MV-4-11 (cell line): ENCODE data around the gene CPNE7.
"Not testable (repeated sequence)": the region's sequence is repeated elsewhere in the genome, so short reads cannot be mapped to it uniquely, and the experiment has no call there.

Experiments
- DNase-seq: peaks from one replicate; lab custom pipeline; 2025; lab: John Stamatoyannopoulos, UW

CPNE7 gene

DNA sequence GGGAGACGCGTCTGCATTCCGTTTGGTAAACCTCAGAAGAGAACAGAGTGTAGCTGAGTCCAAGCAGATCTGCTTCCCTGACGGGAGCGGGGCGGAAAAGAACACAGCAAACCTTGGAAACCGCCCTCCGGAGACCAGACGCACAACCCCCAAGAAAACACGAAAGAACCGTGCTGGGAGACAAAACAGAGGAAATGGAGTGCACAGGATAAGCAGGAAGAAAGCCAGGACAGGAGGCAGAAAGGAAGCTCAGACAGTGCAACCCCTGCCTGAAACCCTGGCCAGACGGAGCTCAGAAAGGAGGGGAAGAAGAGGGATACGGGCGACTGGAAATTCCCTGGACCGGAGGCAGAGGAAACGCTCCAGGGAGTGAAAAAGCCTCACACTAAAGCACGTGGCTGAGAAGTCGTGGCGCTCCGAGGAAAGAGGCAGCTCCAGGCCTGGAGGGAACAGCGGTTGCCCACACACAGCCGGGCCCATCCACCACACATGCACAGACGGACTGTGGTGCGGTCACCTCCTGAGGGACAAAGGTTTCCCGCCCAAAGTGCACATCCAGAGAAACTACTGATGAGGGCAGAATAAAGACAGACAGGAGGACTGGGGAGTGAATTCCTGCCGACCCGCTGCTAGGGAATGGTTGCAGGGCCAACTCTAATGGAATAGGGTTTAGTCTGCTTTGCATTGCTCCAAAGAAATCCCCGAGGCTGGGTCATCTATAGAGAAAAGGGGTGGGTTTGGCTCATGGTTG, 48.1 kb downstream of the CPNE7 start:
- DNase-seq = no peak

DNA sequence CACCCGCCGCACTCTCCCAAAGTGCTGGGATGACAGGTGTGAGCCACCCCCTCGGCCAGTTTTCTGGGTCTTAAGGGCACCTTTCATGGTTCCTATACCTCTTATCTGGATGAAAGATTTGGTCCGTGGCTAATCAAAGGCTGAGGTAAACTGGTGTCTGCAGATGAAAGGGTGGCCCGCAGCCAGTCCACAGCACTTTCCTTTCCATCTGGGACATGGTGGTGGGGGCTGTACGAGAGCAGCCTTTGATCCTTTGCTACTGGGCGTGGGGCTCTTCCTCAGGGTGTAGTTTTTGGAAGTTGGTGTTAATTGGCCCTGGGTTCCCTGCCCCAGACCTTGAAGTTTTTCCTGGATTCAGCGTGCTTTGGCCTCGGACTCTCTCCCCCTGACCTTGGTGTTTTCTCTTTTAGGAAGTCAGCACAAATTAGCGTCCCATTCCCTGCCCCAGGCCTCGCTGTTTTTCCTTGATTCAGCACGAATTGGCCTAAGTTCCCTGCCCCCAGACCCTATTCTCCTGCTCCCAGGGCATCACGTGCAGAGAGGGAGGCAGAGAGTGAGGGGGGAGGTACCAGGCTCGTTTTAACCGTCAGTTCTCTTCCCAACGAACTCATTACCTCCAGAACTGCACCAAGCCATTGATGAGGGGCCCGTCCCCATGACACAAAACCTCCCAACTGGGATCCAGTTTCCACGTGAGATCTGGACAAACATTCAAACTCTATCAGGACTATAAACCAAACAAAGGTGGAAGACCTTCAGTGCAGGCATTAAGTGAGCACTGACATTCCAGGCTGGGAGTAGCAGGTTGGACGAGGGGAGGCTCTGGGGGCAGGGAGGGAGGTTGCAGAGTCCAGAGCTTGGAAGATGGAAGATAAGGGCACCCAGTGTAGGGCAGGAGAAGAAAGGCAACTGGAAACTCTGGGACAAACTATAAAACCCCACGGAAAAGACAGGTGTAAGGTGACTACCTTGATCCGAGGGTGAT, 49.5 kb downstream of the CPNE7 start:
- no peak for DNase-seq

DNA sequence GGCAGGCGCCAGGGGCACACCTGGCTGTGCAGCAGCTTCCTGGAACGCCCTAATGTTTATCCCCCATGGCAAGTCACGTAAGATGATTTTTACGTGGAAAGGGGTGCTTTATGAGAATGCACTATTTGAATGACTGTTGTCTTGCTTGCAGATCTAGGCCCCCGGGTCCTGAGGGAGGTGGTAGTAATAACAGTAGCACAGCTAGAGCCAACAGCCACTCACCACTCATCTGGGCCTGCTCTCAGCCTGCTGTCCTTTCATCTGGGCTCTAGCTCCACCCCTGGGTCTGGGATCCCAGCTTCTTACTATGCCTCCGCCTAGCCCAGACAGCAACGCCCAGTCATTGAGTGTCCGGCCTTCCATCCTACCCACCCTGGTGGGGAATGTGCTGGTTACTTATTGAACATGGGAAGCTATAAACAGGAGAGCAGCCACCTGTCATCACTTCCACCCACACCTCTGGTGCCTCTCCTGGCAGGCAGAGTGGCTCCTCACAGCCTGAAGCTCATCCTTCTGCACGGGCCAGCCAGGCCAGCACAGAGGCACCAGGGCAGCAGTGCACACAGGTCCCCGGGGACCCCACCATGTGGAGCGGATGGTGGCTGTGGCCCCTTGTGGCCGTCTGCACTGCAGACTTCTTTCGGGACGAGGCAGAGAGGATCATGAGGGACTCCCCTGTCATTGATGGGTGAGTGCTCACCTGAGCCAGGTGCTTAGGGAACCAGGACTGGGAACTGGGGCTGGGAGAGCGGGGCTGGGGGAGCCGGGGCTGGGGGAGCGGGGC, 54.5 kb downstream of the CPNE7 start:
- no peak for DNase-seq

DNA sequence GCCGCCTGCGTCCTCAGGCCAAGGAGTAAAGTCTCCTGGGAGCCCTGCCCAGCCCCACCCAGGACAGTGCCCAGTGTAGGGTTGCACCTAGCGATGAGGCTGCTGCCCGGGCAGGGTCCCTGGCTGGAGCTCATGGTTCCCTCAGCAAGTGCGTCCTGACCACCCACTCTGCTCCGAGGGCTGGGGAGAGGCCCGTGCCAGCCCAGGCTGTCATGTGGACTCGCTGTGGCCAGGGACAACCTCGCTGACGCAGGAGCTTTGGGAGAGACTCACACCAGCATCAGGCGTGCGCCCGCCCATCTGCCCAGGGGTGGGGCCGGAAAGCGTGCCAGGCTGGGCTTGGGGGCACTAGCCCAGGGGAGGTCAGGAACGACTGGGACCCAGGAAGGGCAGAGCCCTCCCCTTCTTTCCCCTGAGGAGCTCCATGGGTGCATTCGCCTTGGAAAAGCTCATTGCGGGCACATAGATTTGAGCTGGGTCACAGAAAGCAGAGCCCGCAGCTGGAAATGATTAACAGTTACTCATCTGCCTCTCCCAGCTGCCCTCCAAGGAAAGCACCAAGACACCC, 57.6 kb downstream of the CPNE7 start:
- no peak for DNase-seq

DNA sequence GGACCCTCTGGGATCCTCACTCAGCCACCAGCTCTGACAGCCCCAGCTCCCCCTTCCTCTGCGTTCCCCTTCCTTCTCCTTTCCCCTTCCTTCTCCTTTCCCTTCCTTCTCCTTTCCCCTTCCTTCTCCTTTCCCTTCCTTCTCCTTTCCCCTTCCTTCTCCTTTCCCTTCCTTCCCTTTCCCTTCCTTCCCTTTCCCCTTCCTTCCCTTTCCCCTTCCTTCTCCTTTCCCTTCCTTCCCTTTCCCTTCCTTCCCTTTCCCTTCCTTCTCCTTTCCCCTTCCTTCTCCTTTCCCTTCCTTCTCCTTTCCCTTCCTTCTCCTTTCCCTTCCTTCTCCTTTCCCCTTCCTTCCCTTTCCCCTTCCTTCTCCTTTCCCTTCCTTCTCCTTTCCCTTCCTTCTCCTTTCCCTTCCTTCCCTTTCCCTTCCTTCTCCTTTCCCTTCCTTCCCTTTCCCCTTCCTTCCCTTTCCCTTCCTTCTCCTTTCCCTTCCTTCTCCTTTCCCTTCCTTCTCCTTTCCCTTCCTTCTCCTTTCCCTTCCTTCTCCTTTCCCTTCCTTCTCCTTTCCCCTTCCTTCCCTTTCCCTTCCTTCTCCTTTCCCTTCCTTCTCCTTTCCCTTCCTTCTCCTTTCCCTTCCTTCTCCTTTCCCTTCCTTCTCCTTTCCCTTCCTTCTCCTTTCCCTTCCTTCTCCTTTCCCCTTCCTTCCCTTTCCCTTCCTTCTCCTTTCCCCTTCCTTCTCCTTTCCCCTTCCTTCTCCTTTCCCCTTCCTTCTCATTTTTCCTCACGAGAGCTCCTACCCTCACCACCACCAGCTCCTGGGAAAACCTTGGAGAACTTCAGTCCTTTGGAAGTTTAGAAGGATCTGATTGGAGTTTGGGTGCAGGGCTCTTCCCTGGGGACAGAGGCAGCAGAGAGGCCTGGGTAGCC, 59.2 kb downstream of the CPNE7 start:
- not testable (repeated sequence) for DNase-seq

DNA sequence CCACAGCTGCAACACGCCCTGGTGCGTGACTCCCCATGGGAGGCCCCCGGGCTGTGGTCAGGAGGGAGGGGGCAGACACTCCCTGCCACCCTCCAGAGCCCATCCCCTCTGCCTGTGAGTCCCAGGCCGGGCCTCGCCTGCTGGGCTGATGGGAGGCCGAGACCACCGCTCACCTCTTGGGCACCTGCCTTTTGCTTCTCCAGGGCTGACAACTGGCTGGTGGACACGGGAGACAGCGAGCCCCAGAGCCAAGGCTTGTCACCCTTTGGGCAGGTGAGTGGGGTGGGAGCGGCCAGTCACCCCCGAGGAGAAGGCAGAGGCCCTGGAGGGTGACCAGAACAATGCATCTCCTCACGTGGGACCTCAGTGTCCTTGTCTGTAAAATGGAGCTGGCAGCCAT, 61.1 kb downstream of the CPNE7 start:
- no peak for DNase-seq

DNA sequence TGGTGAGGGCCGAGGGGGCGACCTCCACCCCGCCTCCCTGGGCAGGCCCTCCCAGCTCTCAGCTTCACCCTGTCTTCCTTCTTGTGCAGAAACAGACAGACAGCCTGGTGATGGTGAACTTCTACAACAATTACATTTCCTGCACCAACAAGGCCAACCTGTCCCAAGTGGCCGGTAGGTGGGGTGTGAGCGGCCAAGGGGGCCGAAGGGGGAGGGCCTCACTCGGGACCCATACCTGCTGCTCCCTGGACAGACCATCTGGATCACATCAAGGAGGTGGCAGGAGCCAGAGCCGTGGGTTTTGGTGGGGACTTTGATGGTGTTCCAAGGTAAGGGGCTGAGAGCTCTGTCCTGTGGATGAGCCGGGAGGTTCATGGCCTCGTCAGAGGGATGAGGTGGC, 61.8 kb downstream of the CPNE7 start:
- no peak for DNase-seq

DNA sequence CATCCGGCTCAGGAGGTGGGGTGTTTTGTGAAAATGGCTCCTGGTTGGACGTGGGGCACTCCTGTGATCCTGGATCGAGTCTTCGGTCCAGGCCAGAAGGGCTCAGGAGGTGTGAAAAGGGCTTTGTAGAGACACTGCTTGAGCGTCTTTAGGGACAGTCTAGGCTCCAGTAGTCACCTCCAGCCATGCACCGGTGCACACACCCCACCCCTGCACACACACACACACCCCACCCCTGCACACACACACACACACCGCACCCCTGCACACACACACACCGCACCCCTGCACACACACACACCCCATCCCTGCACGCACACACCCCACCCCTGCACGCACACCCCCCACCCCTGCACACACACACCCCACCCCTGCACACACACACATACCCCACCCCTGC, 62.9 kb downstream of the CPNE7 start:
- no peak for DNase-seq

DNA sequence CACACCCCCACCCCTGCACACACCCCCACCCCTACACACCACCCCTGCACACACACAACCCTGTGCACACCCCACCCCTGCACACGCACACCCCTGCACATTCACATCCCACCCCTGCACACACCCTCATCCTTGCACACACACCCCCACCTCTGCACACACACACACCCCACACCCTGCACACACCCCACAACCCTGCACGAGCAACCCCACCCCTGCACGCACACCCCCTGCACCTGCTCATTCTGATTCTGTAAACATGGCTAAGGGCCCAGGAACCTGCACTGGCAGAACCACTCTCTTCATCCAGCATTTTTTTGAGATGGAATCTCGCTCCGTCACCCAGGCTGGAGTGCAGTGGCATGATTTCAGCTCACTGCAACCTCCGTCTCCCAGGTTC, 63.8 kb downstream of the CPNE7 start:
- no peak for DNase-seq

DNA sequence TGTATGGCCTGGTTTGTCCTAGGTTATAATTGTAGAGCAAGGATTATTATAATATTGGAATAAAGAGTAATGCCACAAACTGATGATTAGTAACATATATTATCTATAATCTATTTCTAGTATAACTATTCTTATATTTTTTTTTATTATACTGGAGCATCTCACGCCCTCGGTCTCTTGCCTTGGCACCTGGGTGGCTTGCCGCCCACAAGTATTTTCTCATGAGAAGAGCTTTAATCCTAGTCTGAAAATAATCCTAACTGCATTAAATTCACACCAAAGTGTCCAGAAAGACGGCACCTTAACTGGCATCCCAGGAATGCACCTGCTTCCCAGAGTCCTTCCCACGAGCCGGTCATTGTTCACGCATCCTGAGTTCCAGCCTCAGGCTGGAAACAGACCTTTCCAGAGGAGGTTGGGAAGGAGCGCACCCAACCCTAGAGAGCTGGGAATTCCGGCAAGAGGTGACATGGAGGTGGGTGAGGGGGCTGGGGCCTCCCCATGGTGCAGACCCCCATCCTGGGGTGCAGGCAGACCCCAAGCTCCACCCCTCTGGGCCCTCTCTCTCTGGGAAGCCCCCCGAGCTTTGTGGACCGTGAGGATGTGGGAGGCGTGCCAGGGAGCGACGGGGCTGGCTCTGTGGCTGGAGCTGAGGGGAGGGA, 66.0 kb downstream of the CPNE7 start:
- DNase-seq = no peak

DNA sequence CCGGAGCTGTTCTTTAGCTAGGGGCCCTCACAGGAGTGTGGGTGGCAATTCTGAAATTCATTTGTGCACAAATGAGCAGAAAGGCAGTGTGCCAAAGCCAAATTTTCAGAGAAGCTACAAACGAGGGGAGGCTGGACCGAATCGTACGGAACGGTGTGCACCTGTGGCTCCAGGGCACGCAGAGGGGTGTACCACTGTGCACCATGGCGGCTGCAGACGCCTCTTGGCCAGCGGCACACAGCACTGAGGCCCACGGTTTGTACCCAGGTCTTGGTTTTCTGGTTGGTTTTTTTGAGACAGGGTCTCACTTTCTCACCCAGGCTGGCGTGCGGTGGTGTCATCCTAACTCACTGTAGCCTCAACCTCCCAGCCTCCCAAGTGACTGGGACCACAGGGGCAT, 67.0 kb downstream of the CPNE7 start:
- DNase-seq = no peak

DNA sequence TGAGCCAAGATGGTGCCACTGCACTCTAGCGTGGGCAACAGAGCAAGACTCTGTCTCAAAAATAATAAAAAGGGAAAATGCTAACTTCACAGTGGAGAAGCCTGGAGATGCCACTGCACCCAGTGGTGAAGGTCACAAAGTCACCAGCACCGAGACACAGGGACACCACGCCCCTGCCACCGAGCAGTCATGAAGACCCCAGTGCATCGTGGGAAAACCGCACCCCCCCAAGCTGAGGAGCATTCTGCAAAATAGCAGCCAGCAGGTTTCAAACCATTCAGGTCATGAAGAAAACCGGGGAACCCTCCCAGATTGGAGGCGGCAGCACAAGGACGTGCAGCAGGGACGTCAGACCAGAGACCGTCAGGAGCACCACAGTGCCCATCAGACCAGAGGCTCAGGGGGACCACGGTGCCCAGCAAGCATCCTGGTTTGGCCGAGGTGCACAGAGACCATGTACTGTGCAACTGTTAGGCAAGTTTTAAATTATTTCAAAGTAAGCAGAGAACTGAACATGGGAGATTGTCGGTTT, 68.3 kb downstream of the CPNE7 start:
- DNase-seq = no peak

DNA sequence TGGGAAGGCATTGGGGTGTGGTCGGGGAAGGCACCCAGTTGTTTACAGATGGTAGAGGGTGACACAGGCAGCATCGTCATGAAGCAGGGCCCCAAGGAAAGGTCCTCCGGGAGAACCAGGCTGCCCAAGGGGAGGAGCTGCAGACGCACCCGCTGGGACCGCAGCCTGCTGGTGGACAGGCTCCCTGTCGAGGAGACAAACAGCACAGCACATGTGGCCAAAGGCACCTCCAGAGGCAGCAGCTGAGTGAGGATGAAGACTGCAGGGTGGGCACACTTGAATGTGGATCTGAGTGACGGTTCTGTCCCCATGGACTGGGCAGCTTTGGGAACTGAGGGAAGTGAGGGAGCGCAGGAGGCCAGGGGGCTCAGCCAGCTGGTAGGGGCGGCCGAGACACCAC, 69.6 kb downstream of the CPNE7 start:
- no peak for DNase-seq

DNA sequence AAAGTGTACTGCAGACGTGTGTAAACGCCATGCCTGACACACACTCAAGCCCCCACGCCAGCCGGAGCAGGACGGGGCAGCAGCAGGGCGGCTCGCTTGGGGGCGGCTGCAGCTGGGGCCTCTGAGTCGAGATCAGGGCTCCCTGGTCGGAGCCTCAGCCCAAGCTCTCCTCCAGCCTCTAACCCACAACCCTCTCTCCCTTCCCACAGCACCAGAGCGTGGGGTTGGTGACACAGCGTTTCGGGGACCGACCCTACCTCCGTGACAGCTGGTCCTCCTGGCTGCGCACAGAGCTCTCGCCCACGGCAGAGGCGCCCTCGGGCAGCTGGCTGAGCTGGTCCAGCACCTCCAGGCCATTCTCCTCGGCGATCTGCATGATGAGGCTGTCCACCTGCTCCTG, 70.7 kb downstream of the CPNE7 start:
- no peak for DNase-seq
